Neuronal stem cell (in vitro differentiated cells): ENCODE results near the gene INTS1.
"Not testable (repeated sequence)": the region's sequence is repeated elsewhere in the genome, so short reads cannot be mapped to it uniquely, and the experiment has no call there.

Source experiments
- DNase-seq: peaks from one replicate; pipeline ENCODE4 v3.0.0-alpha.2; 2013; ENCODE audit warnings: low spot score
- H2AFZ ChIP-seq: one replicate; pipeline ENCODE4 v1.6.1; 2013; ENCODE audit warnings: mild to moderate bottlenecking, low read length, inconsistent platforms
- H2AK5ac ChIP-seq: 2 replicates; pipeline ENCODE4 v1.6.1; 2013; ENCODE audit warnings: low read depth, mild to moderate bottlenecking, inconsistent platforms, low read length, moderate library complexity, mixed read lengths
- H2BK120ac ChIP-seq: 2 replicates; pipeline ENCODE4 v1.6.1; 2013; ENCODE audit warnings: low read depth, mild to moderate bottlenecking, inconsistent platforms, low read length, moderate library complexity, mixed read lengths
- H2BK12ac ChIP-seq: one replicate; pipeline ENCODE4 v1.6.1; 2013; ENCODE audit warnings: low read length, inconsistent platforms
- H2BK15ac ChIP-seq: 2 replicates; pipeline ENCODE4 v1.6.1; 2013; ENCODE audit warnings: mild to moderate bottlenecking, low read length, inconsistent platforms, mixed read lengths
- H2BK5ac ChIP-seq: one replicate; pipeline ENCODE4 v1.6.1; 2013; ENCODE audit warnings: inconsistent platforms, mild to moderate bottlenecking, low read length, moderate library complexity
- H3K14ac ChIP-seq: one replicate; pipeline ENCODE4 v1.6.1; 2013; ENCODE audit warnings: low read length, inconsistent platforms
- H3K18ac ChIP-seq: 2 replicates; pipeline ENCODE4 v1.6.1; 2013; ENCODE audit warnings: low read length, inconsistent platforms
- H3K23ac ChIP-seq: 2 replicates; pipeline ENCODE4 v1.6.1; 2013; ENCODE audit warnings: low read depth, mild to moderate bottlenecking, mixed read lengths, low read length, inconsistent platforms; ENCODE audit not compliant: poor library complexity
- H3K27ac ChIP-seq: replicated peaks from 3 replicates; pipeline ENCODE4 v1.5.1; 2013; ENCODE audit warnings: low read length, inconsistent platforms
- H3K27me3 ChIP-seq, 3 experiments: 2 replicates each; pipeline ENCODE4 v1.6.1; 2013; ENCODE audit warnings: low read length in 3 of 3, mild to moderate bottlenecking in 2 of 3, inconsistent platforms in 1 of 3, low read depth in 1 of 3, mixed read lengths in 1 of 3, moderate library complexity in 1 of 3; ENCODE audit not compliant: control insufficient read depth in 3 of 3, insufficient read depth in 3 of 3
- H3K36me3 ChIP-seq, 2 donors: replicated peaks in 1 of 2; 2 replicates each; pipeline ENCODE4 v1.6.1; 2013; ENCODE audit warnings: low read length in 2 of 2; ENCODE audit not compliant: control insufficient read depth in 2 of 2, insufficient read depth in 2 of 2
- H3K4ac ChIP-seq: 2 replicates; pipeline ENCODE4 v1.6.1; 2013; ENCODE audit warnings: inconsistent platforms, mild to moderate bottlenecking, low read length, moderate library complexity
- H3K4me1 ChIP-seq, 2 donors: 1 replicate in 1 of 2; 2 replicates in 1 of 2; pipeline ENCODE4 v1.6.1; 2013; ENCODE audit warnings: low read length in 2 of 2, low read depth in 1 of 2; ENCODE audit not compliant: control insufficient read depth in 2 of 2, insufficient read depth in 1 of 2
- H3K4me2 ChIP-seq: one replicate; pipeline ENCODE4 v1.6.1; 2013; ENCODE audit warnings: mild to moderate bottlenecking, low read length, inconsistent platforms; ENCODE audit not compliant: insufficient read depth, poor library complexity, severe bottlenecking
- H3K4me3 ChIP-seq, 2 donors: 2 replicates each; pipeline ENCODE4 v1.5.1; 2013; ENCODE audit warnings: low read length in 2 of 2, mild to moderate bottlenecking in 2 of 2, inconsistent platforms in 1 of 2, moderate library complexity in 1 of 2
- H3K79me1 ChIP-seq: one replicate; pipeline ENCODE4 v1.6.1; 2013; ENCODE audit warnings: low read depth, mild to moderate bottlenecking, inconsistent platforms, low read length, moderate library complexity
- H3K9ac ChIP-seq: one replicate; pipeline ENCODE4 v1.6.1; 2013; ENCODE audit warnings: mild to moderate bottlenecking, low read depth, low read length, inconsistent platforms; ENCODE audit not compliant: poor library complexity
- H3K9me3 ChIP-seq, 2 donors: replicated peaks in 1 of 2; 2 replicates each; pipeline versions ENCODE3 to v1.6.1; 2013; ENCODE audit warnings: low read length in 2 of 2, mild to moderate bottlenecking in 2 of 2, inconsistent platforms in 1 of 2, low read depth in 1 of 2, mixed read lengths in 1 of 2, moderate library complexity in 1 of 2; ENCODE audit not compliant: control insufficient read depth in 2 of 2, insufficient read depth in 1 of 2
- H4K8ac ChIP-seq: one replicate; pipeline ENCODE4 v1.6.1; 2013; ENCODE audit warnings: low read depth, mild to moderate bottlenecking, inconsistent platforms, low read length, moderate library complexity
- H4K91ac ChIP-seq: one replicate; pipeline ENCODE4 v1.6.1; 2013; ENCODE audit warnings: low read length, low read depth, mild to moderate bottlenecking, inconsistent platforms; ENCODE audit not compliant: poor library complexity
- WGBS, 2 donors: extraction: QIAGEN DNeasy Blood & Tissue Kit; methylation state at CpG; one replicate each; pipeline ENCODE4 v1.1.7; 2013; ENCODE audit warnings: missing lambda C conversion rate in 2 of 2, mixed read lengths in 1 of 2; ENCODE audit not compliant: insufficient read length in 2 of 2, insufficient replicate concordance in 1 of 2; ENCODE audit errors: extremely low coverage in 2 of 2; 5-methylcytosine and 5-hydroxymethylcytosine counted together

Gene INTS1

GRCh38 chr7:1516586-1517251 is 12.5 kb upstream of the INTS1 start:
- peak overlapping the region; percentile 28 for H3K18ac ChIP-seq
- WGBS, 2 donors = no CpG with 5 or more reads among the region's 18 CpGs
- peak overlapping the region; percentile 94 for H2AK5ac ChIP-seq

DNA sequence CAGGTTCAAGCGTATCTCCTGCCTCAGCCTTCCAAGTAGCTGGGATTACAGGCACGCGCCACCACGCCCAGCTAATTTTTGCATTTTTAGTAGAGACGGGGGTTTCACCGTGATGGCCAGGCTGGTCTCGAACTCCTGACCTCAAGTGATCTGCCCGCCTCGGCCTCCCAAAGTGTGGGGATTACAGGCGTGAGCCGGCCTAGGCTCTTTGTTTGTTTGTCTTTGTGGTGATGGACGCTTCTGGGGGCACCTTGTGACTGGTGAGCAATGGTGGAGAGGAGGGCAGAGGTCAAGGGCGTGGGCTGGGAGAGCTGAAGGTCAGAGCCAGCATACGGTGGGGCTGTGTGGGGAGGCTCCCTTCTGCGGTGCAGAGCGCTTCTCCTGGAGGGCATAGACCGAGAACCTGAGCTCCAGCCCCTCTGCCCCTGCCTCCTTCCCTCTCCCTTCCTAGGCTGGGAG is 11.3 kb upstream of the INTS1 start:
- H3K79me1 ChIP-seq, H3K4me3 ChIP-seq, H3K14ac ChIP-seq, H2BK120ac ChIP-seq, H3K36me3 ChIP-seq, H3K18ac ChIP-seq, H3K4ac ChIP-seq, H3K23ac ChIP-seq, H3K27me3 ChIP-seq, H3K9ac ChIP-seq, H3K4me2 ChIP-seq, H4K91ac ChIP-seq, H2BK5ac ChIP-seq, H4K8ac ChIP-seq, H3K4me1 ChIP-seq, H2AK5ac ChIP-seq, H3K27ac ChIP-seq, H2AFZ ChIP-seq, H2BK12ac ChIP-seq, H3K9me3 ChIP-seq, DNase-seq: not testable (repeated sequence)
- H2BK15ac ChIP-seq = peak overlapping the region; percentile 27
- WGBS, 2 donors = no CpG with 5 or more reads among the region's 17 CpGs

More at GRCh38 chr7:1516586-1517251, 12.5 kb upstream of the INTS1 start:
- H3K4me3 ChIP-seq = no peak overlapping the region
- H4K8ac ChIP-seq = no peak overlapping the region
- H3K27me3 ChIP-seq = peaks cover 0 to under 1% (median 0%) of the 10 kb centered on the region in 3 experiments
- H4K91ac ChIP-seq = no peak overlapping the region
- no peak overlapping the region for H3K4ac ChIP-seq
- no peak overlapping the region for H3K23ac ChIP-seq
- H2BK5ac ChIP-seq = no peak overlapping the region
- no peak overlapping the region for H2BK120ac ChIP-seq
- H3K27ac ChIP-seq = no peak overlapping the region
- no peak overlapping the region for H3K9ac ChIP-seq
- peak overlapping the region; percentile 9 for H2BK15ac ChIP-seq
- peaks cover 0 to 8% of the 10 kb centered on the region in 2 donors for H3K4me1 ChIP-seq
- H3K36me3 ChIP-seq = no peaks in the 10 kb centered on the region
- no peak for DNase-seq
- H3K9me3 ChIP-seq = peaks cover 2 to 7% of the 10 kb centered on the region in 2 donors
- H3K79me1 ChIP-seq = peaks cover 2% of the 10 kb centered on the region
- no peak overlapping the region for H3K4me2 ChIP-seq
- H2AFZ ChIP-seq = no peak overlapping the region
- no peak overlapping the region for H3K14ac ChIP-seq
- no peak overlapping the region for H2BK12ac ChIP-seq

GRCh38 chr7:1514995-1515401 is 10.8 kb upstream of the INTS1 start:
- H3K18ac ChIP-seq = no peak overlapping the region
- no peak overlapping the region for H3K9ac ChIP-seq
- H3K36me3 ChIP-seq = no peaks in the 10 kb centered on the region
- no peak overlapping the region for H2BK12ac ChIP-seq
- H3K27ac ChIP-seq = no peak overlapping the region
- H4K91ac ChIP-seq = no peak overlapping the region
- no peak overlapping the region for H2BK15ac ChIP-seq
- no peak overlapping the region for H3K4ac ChIP-seq
- no peak for DNase-seq
- no peaks in the 10 kb centered on the region for H3K27me3 ChIP-seq
- no peak overlapping the region for H2AK5ac ChIP-seq
- peaks cover 2 to 7% of the 10 kb centered on the region in 2 donors for H3K9me3 ChIP-seq
- H2BK5ac ChIP-seq = no peak overlapping the region
- WGBS, 2 donors = no CpG with 5 or more reads among the region's 4 CpGs
- no peak overlapping the region for H3K4me3 ChIP-seq
- no peak overlapping the region for H2BK120ac ChIP-seq
- H3K14ac ChIP-seq = no peak overlapping the region
- peaks cover 0 to 4% of the 10 kb centered on the region in 2 donors for H3K4me1 ChIP-seq
- H3K4me2 ChIP-seq = no peak overlapping the region
- no peak overlapping the region for H3K23ac ChIP-seq
- H2AFZ ChIP-seq = no peak overlapping the region
- no peak overlapping the region for H4K8ac ChIP-seq
- peaks cover 2% of the 10 kb centered on the region for H3K79me1 ChIP-seq

- Histone ChIP-seq H2BK5ac (no peak overlapping the region), H4K91ac (no peak overlapping the region), H3K14ac (no peak overlapping the region), H3K79me1 (peaks cover 2% of the 10 kb centered on the region), H3K4me1 (peaks cover 0 to 4% of the 10 kb centered on the region in 2 donors), H4K8ac (no peak overlapping the region), H3K4me2 (no peak overlapping the region), H2AK5ac (peak overlapping the region; percentile 90), H3K4me3 (no peak overlapping the region), H3K27ac (no peak overlapping the region), H2BK15ac (no peak overlapping the region), H2BK12ac (peak overlapping the region; percentile 73), H2AFZ (no peak overlapping the region), H3K36me3 (no peaks in the 10 kb centered on the region), H3K9me3 (peaks cover 2 to 5% of the 10 kb centered on the region in 2 donors), H3K4ac (no peak overlapping the region), H3K27me3 (no peaks in the 10 kb centered on the region), H2BK120ac (no peak overlapping the region), H3K18ac (peak overlapping the region; percentile 64), H3K23ac (no peak overlapping the region), H3K9ac (peak overlapping the region; percentile 21)
- WGBS, 2 donors = no CpG with 5 or more reads among the region's 12 CpGs
- no peak for DNase-seq
Observed at GRCh38 chr7:1514407-1514806, 10.2 kb upstream of the INTS1 start.
